Fibroblast of lung (primary cell): ENCODE measurements around the gene LRRC3. TPM values are rescaled to one million over a fixed set of nuclear protein-coding genes. Genes with fewer than 3 reads are reported as not detected.

Source experiments
- DNase-seq, 2 donors: peaks; one replicate each; pipeline versions ENCODE4 v3.0.0 to v3.0.0-alpha.2; 2010; ENCODE audit warnings: low read depth in 2 of 2
- H2AFZ ChIP-seq: 2 replicates; pipeline ENCODE4 v1.5.1; 2012; ENCODE audit warnings: low read length, control low read depth, inconsistent platforms
- H3K27ac ChIP-seq: 2 replicates; pipeline ENCODE4 v1.5.1; 2011; ENCODE audit warnings: low read length, control low read depth; ENCODE audit not compliant: insufficient read depth
- H3K27me3 ChIP-seq: 2 replicates; pipeline ENCODE4 v1.5.1; 2011; ENCODE audit warnings: mild to moderate bottlenecking, low read length; ENCODE audit not compliant: control insufficient read depth, insufficient read depth
- H3K36me3 ChIP-seq: 2 replicates; pipeline ENCODE4 v1.5.1; 2011; ENCODE audit warnings: low read length; ENCODE audit not compliant: control insufficient read depth, insufficient read depth
- H3K4me1 ChIP-seq: 2 replicates; pipeline ENCODE4 v1.5.1; 2011; ENCODE audit warnings: low read length; ENCODE audit not compliant: control insufficient read depth, insufficient read depth; ENCODE audit errors: extremely low read depth
- H3K4me2 ChIP-seq: 2 replicates; pipeline ENCODE4 v1.5.1; 2011; ENCODE audit warnings: low read length, control low read depth; ENCODE audit not compliant: insufficient read depth; ENCODE audit errors: extremely low read depth
- H3K4me3 ChIP-seq, 4 experiments: fragments of 200-600 bp in 1 of 4; sonication (generic) in 1 of 4; replicated peaks in 1 of 4; 2 replicates each; pipeline ENCODE4 v1.5.1; 2011 to 2016; ENCODE audit warnings: low read length in 4 of 4, low read depth in 3 of 4, mild to moderate bottlenecking in 3 of 4, control low read depth in 2 of 4, inconsistent platforms in 1 of 4, mixed read lengths in 1 of 4; ENCODE audit not compliant: insufficient read depth in 1 of 4; ENCODE audit errors: control extremely low read depth in 1 of 4
- H3K79me2 ChIP-seq: 2 replicates; pipeline ENCODE4 v1.5.1; 2012; ENCODE audit warnings: mild to moderate bottlenecking, low read length, inconsistent platforms; ENCODE audit not compliant: control insufficient read depth, insufficient read depth
- H3K9ac ChIP-seq: 2 replicates; pipeline ENCODE4 v1.5.1; 2011; ENCODE audit warnings: mild to moderate bottlenecking, low read length, control low read depth; ENCODE audit not compliant: insufficient read depth
- H3K9me3 ChIP-seq: 2 replicates; pipeline ENCODE4 v1.5.1; 2012; ENCODE audit warnings: low read depth, low read length; ENCODE audit not compliant: control insufficient read depth, insufficient read depth
- H4K20me1 ChIP-seq: 2 replicates; pipeline ENCODE4 v1.5.1; 2011; ENCODE audit warnings: low read length; ENCODE audit not compliant: control insufficient read depth, insufficient read depth; ENCODE audit errors: extremely low read depth
- EZH2 ChIP-seq: IDR thresholded peaks from 2 replicates; pipeline ENCODE4 v1.5.1; 2012; ENCODE audit warnings: low read length, control low read depth, mild to moderate bottlenecking; ENCODE audit errors: missing control alignments
- polyA plus RNA-seq, 2 donors: library from polyadenylated mRNA; depleted of rRNA in 1 of 2; stranded (reverse) in 1 of 2; unstranded in 1 of 2; fragments of >200 nt; gene quantifications; 2 replicates each; pipeline ENCODE4 v1.2.1, GENCODE V29; 2011 to 2012; ENCODE audit warnings: missing spikeins in 1 of 2
- total RNA-seq: library from RNA; depleted of rRNA; stranded (reverse); fragments of >200 nt; gene quantifications from 2 replicates; pipeline ENCODE4 v1.2.1, GENCODE V29; 2014
- TF ChIP-seq, protein P1 (sequence below), 2 donors: IDR thresholded peaks in 1 of 2; conservative IDR thresholded peaks in 1 of 2; 1 replicate in 1 of 2; 2 replicates in 1 of 2; pipeline ENCODE4 v1.5.1; 2011 to 2012; ENCODE audit warnings: low read length in 2 of 2, control low read depth in 1 of 2, inconsistent platforms in 1 of 2, low read depth in 1 of 2, mild to moderate bottlenecking in 1 of 2

LRRC3 gene
- total and polyA plus RNA-seq, 2 donors (not counting 1 experiment from before 2014, with no cell fraction given) = 0.50 to 0.52 TPM

DNA sequence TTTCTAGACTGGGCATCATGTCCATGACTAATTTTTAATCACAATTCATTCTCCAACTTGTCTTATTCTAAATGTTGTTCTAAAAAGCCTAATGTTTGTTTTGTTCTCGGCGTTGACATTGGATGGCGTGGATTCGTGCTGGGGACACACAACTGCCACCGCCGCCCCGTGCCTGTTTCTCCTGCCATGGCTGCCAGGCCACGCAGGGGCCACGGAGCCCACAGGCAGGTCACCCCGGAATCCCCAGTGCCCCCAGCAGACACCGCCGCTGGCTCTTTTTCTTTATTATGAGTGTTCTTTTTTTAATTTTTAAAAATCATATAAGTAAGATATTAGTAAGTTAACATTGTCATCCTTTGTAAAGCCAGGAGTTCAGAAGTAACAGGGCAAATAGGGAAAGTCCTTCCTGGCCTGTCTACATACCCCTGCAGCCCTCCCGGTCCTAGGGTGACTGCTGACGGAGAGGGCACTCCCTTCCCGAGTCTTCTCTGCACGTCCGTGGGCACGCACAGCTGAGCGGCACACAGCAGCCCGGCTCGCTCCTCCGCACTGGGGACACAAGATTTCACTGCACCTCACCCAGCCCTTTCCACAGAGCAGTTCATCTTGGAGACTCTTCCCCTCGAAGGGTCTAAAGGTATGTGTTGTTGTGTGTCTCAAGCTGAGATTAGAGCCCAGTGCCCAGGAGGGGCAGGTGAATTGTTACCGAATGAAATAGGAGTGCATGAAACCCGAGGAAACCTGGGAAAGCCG, 52.5 kb downstream of the LRRC3 start:
- no peak for DNase-seq
- TF ChIP-seq, protein P1, sequence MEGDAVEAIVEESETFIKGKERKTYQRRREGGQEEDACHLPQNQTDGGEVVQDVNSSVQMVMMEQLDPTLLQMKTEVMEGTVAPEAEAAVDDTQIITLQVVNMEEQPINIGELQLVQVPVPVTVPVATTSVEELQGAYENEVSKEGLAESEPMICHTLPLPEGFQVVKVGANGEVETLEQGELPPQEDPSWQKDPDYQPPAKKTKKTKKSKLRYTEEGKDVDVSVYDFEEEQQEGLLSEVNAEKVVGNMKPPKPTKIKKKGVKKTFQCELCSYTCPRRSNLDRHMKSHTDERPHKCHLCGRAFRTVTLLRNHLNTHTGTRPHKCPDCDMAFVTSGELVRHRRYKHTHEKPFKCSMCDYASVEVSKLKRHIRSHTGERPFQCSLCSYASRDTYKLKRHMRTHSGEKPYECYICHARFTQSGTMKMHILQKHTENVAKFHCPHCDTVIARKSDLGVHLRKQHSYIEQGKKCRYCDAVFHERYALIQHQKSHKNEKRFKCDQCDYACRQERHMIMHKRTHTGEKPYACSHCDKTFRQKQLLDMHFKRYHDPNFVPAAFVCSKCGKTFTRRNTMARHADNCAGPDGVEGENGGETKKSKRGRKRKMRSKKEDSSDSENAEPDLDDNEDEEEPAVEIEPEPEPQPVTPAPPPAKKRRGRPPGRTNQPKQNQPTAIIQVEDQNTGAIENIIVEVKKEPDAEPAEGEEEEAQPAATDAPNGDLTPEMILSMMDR (conservative IDR thresholded peaks at IDR 0.05 in 1 of 2, IDR thresholded peaks at IDR 0.05 in 1 of 2; ENCODE audit: low read depth in 1 of 2, low read length in 2 of 2) = no peak
- no peak for TF ChIP-seq EZH2
- H3K9ac ChIP-seq = no peak overlapping the region
- no peaks in the 10 kb centered on the region for H3K36me3 ChIP-seq
- H4K20me1 ChIP-seq = no peaks in the 10 kb centered on the region
- no peaks in the 10 kb centered on the region for H3K79me2 ChIP-seq
- no peak overlapping the region for H3K4me2 ChIP-seq
- H2AFZ ChIP-seq = no peak overlapping the region
- H3K4me3 ChIP-seq = no peak overlapping the region
- H3K27ac ChIP-seq = no peak overlapping the region
- H3K4me1 ChIP-seq = no peaks in the 10 kb centered on the region
- no peaks in the 10 kb centered on the region for H3K9me3 ChIP-seq
- H3K27me3 ChIP-seq = no peaks in the 10 kb centered on the region

DNA sequence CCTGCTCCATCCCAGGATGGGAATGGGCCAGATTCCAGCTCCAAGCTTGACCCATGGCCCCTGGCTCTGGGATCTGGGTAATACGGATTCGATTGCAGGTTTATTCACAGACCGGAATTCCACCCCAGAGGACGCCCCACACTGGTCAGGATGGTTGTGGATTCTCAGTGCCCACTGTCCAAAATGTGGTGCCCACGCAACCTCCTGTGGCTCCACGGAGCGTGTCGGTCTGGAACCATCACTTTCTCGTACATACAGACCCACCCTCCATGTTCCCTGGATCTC, 53.1 kb downstream of the LRRC3 start:
- TF ChIP-seq, protein P1 (conservative IDR thresholded peaks at IDR 0.05 in 1 of 2, IDR thresholded peaks at IDR 0.05 in 1 of 2; ENCODE audit: low read depth in 1 of 2, low read length in 2 of 2) = no peak
- TF ChIP-seq EZH2 = no peak
- Histone ChIP-seq H3K4me1 (no peaks in the 10 kb centered on the region), H3K36me3 (no peaks in the 10 kb centered on the region), H3K9me3 (no peaks in the 10 kb centered on the region), H4K20me1 (no peaks in the 10 kb centered on the region), H3K4me3 (no peak overlapping the region), H3K79me2 (no peaks in the 10 kb centered on the region), H3K27ac (no peak overlapping the region), H2AFZ (no peak overlapping the region), H3K4me2 (no peak overlapping the region), H3K27me3 (no peaks in the 10 kb centered on the region), H3K9ac (no peak overlapping the region)
- DNase-seq = no peak

DNA sequence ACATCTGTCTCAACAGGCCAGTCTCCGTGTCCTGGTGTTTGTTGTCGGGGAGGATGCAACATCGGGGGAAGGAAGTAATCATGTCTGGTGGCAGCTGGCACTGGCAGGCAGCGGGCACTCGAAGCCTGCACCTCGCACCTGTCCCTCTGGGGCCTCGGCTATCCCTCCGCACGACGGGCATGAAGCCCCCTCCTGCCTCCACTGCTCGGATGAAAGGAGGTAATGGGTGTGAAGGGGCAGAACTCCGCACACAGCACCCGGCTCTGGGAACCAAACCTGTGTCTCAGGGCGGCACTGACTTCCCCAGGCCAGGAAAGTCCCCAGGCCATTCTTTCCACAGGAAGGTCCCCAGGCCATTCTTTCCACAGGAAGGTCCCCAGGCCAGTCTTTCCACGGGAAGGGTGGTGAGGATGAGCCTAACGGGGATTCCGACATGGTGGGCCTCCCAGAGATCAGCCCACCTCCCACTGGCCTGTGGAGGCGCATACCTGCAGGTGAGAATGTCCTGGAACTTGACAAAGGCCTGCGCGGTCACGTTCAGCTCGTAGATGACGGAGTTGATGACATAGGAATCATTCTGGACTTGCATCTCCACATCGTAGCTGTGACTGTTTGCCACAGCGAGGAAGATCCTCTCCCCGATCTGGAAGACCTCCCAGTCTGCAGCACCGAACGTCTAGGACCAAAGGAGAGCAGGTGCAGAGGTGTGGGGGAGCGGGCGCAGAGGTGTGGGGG, 53.6 kb downstream of the LRRC3 start:
- no peaks in the 10 kb centered on the region for H3K4me1 ChIP-seq
- H3K9me3 ChIP-seq = no peaks in the 10 kb centered on the region
- no peak for DNase-seq
- TF ChIP-seq EZH2 = no peak
- TF ChIP-seq, protein P1 (conservative IDR thresholded peaks at IDR 0.05 in 1 of 2, IDR thresholded peaks at IDR 0.05 in 1 of 2; ENCODE audit: low read depth in 1 of 2, low read length in 2 of 2) = no peak
- H4K20me1 ChIP-seq = no peaks in the 10 kb centered on the region
- H3K27ac ChIP-seq = no peak overlapping the region
- H3K9ac ChIP-seq = no peak overlapping the region
- H3K4me2 ChIP-seq = no peak overlapping the region
- no peak overlapping the region for H2AFZ ChIP-seq
- no peaks in the 10 kb centered on the region for H3K79me2 ChIP-seq
- H3K4me3 ChIP-seq = no peak overlapping the region
- H3K36me3 ChIP-seq = no peaks in the 10 kb centered on the region
- no peaks in the 10 kb centered on the region for H3K27me3 ChIP-seq
